Fibroblast of peridontal ligament (primary cell): ENCODE data around the gene ABCD3.
"Not testable (repeated sequence)": the region's sequence is repeated elsewhere in the genome, so short reads cannot be mapped to it uniquely, and the experiment has no call there.

Source experiments
- DNase-seq: peaks from one replicate; pipeline ENCODE4 v3.0.0-alpha.2; 2010; ENCODE audit errors: extremely low read depth

The ABCD3 gene

DNA sequence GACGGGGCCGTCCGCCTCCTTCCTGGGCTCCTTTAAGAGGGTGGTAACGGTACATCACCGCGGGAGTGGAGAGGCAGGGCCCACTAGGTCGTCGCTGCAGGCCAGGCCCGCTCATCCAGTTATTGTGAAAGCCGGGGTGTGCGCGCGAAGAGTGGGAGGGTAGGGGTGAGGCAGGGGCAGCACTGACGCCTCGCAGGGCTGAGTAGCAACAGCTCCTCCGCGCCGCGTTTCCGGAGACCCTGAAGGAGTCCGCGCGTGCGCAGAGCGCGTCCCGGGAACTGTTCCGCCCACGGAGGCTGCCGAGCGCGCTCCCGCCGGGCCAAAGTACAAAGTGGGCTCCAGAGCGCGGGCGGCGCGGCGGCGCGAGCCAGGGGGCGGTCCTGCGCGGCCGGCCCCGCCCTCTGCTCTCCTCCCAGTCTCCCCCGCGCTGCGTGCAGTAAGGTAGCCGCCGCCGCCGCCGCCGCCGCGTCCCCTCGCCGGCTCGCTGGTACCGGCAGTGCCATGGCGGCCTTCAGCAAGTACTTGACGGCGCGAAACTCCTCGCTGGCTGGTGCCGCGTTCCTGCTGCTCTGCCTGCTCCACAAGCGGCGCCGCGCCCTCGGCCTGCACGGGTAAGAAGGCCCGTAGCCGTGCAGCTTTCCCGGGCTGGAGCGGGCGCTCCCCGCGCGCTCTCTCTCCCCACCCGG lies at the start of gene ABCD3:
TSS of gene ABCD3 (plus strand) at position 412 of the 686 bp plus-strand sequence. CDS start at position 502, 90 bp downstream.
- DNase-seq, result peak; percentile 97

DNA sequence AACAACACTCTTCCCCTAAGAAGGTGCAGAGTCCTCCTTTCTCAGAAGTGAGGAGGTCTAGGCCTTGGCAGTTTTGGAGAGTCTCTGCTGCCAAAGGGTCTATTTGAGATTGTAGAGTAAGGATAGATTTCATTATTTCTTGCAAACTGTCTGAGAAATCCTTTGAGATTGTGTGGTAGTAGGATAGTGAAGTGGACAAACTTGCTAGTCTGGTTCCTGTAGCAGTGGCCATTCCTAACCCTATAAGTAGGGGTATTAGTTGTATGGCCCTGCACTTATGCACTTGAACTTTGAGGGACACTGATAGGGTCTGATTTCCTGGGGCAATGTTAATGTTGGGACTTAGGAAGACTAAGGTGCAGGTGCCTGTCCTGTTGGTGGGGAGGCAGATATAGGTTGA lies 45.4 kb upstream of the ABCD3 start:
- not testable (repeated sequence) for DNase-seq

DNA sequence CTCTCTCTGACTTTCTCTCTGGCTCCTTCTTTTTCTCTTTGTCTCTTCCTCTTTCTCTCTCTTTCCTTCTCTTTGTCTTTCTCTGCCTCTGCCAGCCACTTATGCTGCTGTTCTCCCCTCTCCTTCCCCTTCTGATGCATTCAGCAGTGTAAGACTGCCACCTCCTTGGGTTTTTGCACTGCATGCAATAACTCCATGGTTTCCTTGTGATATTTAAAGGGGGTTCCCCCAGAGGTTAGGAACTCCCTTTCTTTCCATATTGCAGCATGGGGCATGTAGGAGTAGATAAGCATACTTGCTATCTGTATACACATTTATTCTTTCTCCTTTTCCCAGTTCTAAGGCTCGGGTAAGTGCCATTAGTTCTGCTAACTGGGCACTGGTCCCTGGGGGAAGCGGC lies 44.9 kb upstream of the ABCD3 start:
- not testable (repeated sequence) for DNase-seq

DNA sequence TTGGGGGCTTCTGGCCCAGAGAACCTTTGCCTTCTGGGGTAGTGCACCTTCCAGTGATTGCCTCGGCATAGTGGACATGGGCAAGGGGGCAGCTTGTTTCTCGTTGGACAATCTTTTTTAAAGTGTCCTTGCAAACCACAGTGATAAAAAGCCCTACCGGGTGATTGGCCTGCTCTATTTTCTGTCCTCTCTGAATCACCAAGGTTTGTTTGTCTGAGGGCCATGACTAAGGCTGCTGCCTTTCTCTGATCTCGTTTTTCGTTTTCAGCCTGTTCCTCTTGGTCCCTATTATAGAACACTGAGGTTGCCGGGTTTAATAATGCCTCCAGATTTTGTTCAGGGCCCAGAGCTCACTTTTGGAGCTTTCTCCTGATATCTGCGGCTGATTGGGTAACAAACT lies 42.5 kb upstream of the ABCD3 start:
- DNase-seq, result peak; percentile 6

DNA sequence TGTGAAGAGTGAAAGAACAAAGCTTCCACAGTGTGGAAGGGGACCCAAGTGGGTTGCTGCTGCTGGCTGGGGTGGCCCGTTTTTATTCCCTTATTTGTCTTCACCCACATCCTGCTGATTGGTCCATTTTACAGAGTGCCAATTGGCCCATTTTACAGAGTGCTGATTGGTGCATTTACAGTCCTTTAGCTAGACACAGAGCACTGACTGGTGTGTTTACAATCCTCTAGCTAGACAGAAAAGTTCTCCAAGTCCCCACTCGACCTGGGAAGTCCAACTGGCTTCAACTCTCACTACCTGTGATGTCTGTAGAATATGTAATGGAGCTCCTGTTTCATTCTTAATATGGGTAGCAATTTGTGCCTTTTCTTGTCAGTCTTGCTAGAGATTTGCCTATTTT lies 39.7 kb upstream of the ABCD3 start:
- not testable (repeated sequence) for DNase-seq

DNA sequence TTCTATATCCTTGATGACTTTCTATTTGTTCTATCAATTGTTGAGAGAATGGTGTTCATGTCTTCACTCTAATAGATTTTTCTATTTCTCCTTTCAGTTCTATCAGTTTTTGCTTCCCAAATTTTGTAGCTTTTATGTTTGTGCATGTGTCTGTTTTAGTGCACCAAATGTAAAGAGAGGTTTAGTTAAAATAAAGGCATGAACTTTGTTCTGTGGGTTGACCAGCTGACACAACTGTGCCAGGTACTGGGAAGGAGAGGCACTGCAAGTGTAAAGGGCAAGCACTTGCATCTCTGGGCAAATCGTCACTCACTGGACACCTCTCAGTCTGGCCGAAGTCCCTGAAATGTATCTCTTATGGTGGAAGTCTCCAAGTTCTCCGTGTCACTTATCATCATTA lies 38.6 kb upstream of the ABCD3 start:
- no peak for DNase-seq

DNA sequence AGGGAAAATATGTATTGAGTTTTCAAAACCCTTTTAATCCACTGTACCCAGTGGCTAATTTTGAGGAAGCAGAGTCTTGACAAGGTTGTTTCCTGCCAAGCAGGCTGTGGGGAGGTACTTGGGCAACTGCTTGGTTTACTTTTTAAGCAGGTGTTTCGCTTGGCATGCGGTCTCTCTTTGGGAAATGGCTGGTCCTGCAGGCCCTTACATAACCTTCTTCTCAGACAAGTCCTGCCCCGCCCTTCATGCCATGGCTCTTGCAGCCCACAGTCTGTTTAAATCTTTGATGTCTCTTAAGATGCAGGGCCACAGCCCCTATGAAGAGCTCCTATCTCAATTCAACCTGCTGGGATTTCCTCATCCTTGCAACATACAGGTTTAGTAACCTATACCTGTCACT lies 36.0 kb upstream of the ABCD3 start:
- DNase-seq, result no peak

DNA sequence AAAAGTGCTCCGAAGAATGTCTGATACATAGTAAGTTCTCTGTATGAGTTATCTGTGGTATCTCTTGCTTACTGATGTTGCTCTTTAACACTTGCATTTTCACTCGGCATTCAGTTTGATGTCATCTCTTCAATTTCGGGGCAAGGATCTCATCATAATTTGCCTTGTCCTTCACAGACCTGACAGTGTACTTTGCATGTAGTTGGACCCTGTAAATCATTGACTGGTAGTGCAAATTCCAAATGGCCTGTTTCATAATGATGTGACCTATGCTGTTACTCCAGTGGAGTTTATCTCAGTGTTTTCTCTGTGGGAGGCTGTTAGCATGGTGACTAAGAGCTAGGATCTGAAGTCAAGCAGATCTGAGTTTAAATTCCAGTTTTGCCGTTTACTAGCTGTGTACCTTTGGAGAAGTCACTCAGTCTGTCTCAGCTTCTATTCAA lies 34.2 kb upstream of the ABCD3 start:
- peak; percentile 42 for DNase-seq

DNA sequence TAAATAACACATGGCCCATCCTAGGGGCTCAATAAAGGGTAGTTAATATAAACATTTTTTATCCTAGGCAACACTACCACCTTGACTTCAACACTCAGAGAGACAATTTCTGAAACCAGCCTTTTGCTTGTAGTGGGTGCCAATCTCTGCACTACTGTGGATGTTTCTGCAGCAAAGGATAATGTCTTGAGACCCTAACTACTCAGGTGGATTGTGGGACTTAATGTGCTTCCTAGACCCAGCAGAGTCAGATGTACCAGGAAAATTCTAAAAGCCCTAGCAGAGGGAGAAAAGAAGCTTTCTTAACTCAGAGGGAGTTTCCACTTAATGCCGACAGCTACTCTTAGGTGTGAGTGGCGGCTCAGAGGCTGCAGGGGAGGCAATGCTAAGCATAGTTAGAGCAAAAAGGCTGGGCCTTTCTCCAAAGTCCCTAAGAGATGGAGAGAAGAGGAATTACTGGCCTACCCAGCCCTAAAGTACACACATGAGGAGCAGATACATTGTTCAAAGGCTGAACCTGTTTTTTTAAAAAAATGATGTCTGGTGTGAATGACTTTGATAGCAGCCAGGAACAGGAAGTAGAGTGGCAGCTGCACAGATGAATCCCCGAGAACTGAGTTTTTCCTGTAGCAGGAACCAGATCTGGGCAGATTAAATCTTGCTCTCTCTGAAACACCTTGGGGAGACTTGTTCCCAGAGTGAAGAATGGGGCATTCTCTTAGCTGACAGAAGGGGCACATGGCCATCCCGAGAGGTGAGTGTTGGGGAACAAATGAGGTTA lies 33.5 kb upstream of the ABCD3 start:
- DNase-seq, result no peak

DNA sequence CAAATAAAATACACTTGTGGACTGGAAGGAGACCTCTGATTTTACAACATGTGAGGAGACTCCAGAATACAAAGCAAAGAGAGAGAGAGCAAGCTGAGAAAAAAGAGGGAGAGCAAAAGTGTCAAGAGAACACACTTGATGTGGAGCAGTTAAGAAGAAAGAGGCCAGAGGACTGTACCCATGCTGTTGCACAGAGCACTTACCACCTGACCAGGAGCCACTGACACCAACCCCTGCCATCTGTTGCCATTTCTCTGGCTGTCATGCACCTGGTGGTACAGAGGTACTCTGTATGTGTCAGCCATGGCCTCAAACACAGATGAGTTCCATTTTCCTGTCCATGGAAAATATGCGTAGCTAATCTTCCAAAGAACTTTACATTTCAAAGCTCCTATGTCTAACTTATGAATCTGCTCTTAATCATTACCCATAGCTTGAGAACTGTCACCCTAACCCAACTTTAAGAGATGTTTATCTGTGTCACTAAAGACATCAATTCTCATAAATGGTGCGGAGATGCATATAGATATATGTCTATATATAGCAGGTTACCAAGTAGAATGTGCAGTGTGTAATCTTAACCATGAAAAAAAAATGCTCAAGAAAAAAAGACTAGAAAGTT lies 32.8 kb upstream of the ABCD3 start:
- no peak for DNase-seq

DNA sequence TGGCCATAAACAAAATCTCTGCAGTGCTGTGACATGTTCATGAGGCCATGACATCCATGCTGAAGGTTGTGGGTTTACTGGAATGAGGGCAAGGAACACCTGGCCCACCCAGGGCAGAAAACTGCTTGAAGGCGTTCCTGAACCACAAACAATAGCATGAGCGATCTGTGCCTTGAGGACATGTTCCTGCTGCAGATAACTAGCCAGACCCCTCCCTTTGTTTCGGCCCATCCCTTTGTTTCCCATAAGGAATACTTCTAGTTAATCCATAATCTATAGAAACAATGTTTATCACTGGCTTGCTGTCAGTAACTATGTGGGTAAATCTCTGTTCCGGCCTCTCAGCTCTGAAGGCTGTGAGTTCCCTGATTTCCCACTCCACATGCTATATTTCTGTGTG lies 28.9 kb upstream of the ABCD3 start:
- no peak for DNase-seq

DNA sequence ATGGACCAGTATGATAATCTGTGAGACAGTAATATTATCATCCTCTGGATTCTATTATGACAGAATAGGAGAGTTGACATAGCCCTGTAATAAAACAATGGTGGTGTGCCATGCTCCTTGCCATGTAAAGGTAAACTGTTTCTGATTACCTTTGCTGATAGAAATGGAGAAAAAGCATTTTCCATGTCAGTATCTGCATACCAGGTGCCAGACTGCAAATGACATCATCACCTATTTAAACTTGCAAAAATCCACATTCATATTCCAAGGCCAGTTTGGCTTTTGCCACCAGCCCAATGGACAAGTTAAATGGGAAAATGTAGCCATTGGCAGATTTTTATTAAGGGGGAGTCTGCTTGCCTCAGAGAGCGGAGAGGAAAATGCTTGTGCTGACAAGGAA lies 23.9 kb upstream of the ABCD3 start:
- no peak for DNase-seq

DNA sequence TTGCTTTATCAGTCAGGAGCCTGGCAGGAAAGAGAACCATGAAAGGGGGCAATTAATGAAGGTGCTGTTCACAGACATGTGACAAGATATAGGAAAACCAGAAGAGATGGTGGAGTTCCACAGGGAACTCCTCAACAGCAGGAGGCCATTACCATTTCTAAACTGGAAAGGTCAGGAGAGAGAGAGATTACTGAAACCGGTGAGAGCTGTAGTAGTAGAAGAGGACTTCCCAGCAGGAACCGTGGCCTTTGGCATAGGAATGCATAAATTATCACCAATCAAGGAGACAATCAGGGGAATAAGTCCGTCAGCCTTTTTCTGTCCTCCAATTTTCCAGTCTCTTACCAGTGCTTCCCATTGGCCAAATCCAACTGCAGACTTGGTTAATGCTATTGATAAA lies 23.0 kb upstream of the ABCD3 start:
- DNase-seq, result no peak

DNA sequence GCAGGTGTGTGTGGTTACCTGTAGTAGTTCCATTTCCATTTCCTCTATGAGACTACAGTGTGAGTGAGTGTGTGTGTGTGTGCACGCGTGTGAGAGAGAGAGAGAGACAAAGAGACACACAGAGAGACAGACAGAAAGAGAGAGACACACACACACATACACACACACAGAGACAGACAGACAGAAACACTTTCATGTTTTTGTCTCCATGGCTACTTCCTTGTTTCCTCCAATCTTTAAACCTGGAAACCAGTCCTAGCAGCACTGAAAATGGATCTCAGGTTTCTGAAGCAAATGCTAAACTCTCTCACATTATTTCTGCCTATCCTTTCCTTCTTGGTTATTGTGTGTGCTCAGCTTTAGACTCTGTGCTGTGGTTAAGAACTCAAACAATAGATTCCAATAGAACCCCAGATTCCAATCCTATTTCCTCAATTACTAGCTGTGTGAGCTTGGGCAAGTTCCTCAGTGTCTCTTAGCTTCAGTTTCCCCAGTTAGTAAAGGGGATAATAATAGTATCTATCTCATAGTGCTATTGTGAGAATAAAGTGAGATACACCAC lies 22.4 kb upstream of the ABCD3 start:
- no peak for DNase-seq

DNA sequence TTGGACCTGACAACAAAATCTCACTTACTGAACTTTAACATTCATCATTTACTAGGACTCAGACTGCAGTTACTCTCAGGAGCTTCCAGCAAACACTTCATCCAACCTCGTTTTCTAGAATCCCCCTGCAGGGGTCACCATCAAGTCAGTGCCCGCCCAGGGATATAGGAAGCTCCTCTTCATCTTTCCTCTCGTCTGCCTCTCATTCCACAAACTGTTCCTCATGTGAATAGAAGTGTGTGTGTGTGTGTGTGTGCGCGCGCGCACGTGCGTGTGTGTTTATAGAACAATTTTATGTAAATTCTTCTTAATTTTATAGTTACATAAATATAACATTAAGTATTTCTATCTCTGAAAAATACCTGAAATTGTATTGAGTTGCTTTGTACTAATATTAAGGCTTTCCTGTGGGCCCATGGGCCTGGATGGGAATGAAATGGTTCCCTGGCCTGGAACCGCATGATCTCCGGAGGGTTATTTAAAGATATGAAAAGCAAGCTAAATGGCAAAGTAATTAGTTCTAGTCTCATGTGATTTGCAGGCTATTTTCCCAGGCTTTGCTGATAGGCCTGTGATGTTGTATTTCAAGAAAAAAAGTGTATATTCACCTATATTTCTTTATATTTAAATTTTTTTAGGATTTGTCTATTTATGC lies 21.7 kb upstream of the ABCD3 start:
- no peak for DNase-seq

DNA sequence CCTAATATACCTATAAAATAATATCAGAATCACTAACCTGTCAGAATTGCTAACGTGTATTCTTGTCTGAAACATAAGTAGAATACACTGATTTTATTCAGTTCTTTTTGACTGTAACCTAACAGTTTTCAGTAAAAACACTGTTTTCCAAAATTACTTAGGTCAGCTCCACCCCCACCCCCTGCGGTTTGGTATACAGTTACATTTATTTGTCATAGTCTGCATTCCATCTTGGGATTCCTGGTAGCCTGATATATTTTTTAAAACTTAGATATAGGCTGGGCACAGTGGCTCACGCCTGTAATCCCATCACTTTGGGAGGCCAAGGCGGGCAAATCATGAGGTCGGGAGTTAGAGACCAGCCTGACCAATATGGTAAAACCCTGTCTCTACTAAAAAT lies 19.8 kb upstream of the ABCD3 start:
- peak; percentile 18 for DNase-seq

DNA sequence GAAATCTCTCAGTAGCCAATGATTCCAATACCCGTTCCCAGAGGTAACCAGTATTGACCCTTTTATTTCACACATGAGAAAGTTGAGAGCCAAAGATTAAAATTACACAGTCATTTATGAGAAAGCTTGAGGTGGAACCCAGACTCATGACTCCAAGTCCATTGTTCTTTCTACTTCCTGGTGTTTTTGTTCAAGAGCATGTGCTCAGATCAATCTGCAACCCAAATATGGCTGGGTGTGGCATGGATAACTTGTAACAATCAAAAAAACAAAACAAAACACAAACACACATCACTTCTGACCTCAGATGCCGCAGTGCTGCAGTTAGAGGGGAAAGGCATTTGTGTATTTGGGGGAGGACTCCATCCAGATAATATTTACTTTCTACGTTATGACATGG lies 18.7 kb upstream of the ABCD3 start:
- no peak for DNase-seq

DNA sequence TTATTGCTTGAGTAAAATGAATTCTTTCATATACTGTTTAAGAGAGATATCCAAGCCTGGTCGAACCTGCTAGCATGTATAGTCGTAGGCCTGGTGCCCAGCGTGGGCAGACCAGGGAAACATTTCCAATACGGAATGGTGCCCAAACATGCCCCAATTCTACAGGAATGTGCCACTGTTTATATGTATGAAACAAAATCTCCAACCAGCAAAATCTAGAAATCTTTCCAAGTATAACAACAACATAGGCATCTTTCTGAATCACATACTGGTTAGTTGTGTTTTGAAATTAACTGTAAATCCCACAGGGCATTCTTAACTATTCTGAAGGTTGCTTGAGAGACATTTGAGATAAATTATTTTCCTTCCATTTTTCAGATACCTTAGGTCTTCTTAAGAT lies 17.0 kb upstream of the ABCD3 start:
- DNase-seq, result peak; percentile 46

DNA sequence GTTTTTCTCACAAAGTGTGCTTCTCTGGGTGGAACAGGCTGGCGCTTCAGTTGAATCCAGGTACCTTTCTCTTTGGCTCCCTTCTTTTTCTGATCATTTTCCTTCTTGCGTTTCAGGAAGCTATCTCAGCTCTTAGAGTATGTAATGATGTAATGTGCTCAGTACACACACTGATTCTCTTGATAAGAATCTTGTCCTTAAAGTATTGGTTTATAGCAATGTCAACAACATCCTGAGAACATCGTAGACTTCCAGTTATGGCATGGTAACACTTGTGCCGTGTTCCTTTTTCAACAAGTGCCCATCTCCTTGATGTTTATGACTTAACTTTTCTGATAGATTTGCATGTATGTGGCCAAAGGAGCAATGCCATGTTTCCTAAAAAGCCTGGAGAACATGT lies 11.7 kb upstream of the ABCD3 start:
- DNase-seq, result no peak

DNA sequence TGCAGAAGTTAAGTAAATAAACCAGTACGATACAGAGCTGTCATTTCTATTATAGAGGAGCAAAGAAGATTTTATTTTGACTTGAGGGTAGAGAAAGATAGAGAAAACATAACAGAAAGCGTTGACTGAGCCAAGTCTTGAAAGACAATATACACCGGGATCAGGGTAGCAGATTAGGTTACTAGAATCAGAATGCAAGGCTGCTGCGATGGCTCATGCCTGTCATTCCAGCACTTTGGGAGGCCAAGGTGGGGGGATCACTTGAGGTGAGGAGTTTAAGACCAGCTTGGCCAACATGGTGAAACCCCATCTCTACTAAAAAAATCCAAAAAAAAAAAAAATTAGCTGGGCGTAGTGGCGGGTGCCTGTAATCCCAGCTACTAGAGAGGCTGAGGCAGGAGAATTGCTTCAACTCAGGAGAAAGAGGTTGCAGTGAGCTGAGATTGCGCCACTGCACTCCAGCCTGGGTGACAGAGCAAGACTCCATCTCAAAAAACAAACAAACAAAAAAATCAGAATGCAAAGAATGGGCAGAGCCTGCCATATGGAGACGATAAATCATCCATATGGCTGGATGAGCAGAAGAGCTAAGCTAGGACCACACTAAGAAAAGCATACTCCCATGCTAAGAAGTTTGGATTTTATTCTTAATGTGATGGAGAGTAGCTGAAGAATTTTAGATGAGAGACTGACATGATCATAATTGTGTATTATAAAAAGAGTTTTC lies 9.9 kb upstream of the ABCD3 start:
- no peak for DNase-seq

DNA sequence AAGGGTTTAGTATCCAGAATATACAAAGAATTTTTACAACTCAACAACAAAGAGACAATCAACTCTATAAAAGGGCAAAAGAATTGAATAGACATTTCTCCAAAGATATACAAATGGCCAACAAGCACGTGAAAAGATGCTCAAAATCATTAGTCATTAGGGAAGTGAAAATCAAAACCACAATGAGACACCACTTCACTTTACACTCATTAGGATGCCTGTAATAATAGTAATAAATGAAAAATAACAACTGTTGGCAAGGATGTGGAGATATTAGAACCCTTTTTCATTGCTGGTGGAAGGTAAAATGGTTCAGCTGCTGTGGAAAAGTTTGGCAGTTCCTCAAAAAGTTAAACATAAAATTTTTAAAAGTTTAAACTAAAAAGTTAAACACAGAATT lies 7.0 kb upstream of the ABCD3 start:
- DNase-seq, result no peak
